ENCODE results near the gene LRRC56.
A peak's percentile ranks its signal among the peaks of the same experiment; 100 is the strongest.

DNA sequence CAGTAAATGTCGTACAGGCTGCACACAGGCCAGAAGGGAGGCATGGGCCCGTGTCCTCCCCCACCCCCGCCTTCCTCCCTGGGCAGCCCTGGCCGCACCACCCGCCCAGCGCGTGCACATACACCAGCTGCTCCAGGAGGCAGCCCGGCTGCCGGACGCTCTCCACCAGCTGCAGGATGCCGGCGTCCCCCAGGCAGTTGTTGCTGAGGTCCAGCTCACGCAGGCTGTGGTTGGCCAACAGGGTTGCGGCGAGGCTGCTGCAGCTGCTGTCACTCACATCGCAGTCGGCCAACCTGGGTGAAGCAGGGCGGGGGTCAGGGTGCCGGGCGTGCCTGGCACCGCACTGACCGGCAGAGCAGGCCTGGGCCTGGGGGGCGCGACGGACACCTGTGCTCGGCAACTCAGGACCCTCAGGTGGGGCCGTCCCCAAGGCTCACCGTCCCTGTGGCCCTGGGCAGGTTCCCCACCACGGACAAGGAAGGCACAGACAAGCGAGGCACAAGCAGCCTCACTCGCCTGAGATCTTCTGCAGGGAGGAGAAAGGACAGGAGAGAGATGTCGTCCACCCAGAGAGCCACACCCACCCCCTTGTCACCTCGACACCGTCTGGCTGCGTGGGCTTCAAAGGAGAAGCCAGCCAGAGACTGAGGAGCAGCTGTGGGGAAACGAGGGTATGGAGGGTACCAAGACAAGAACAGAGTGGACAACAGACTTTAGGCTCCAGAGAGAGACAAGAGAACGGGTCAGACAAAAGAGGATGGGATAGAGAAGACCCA, 42.4 kb upstream of the LRRC56 start:
- TF ChIP-seq SIN3A (IDR thresholded peaks at IDR 0.05; ENCODE audit: borderline replicate concordance, insufficient read depth, low read length) (no peak), TAF1 (IDR thresholded peaks at IDR 0.05; ENCODE audit: borderline replicate concordance, insufficient read depth, low read length) (no peak), POLR2AphosphoS5 (IDR thresholded peaks at IDR 0.05; ENCODE audit: low read depth, low read length) (no peak), FOXP2 (optimal IDR thresholded peaks at IDR 0.05; ENCODE audit: borderline replicate concordance, extremely low read depth, extremely low read length, insufficient read depth) (peak; percentile 13)
- TF ChIP-seq, protein P1, sequence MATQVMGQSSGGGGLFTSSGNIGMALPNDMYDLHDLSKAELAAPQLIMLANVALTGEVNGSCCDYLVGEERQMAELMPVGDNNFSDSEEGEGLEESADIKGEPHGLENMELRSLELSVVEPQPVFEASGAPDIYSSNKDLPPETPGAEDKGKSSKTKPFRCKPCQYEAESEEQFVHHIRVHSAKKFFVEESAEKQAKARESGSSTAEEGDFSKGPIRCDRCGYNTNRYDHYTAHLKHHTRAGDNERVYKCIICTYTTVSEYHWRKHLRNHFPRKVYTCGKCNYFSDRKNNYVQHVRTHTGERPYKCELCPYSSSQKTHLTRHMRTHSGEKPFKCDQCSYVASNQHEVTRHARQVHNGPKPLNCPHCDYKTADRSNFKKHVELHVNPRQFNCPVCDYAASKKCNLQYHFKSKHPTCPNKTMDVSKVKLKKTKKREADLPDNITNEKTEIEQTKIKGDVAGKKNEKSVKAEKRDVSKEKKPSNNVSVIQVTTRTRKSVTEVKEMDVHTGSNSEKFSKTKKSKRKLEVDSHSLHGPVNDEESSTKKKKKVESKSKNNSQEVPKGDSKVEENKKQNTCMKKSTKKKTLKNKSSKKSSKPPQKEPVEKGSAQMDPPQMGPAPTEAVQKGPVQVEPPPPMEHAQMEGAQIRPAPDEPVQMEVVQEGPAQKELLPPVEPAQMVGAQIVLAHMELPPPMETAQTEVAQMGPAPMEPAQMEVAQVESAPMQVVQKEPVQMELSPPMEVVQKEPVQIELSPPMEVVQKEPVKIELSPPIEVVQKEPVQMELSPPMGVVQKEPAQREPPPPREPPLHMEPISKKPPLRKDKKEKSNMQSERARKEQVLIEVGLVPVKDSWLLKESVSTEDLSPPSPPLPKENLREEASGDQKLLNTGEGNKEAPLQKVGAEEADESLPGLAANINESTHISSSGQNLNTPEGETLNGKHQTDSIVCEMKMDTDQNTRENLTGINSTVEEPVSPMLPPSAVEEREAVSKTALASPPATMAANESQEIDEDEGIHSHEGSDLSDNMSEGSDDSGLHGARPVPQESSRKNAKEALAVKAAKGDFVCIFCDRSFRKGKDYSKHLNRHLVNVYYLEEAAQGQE (IDR thresholded peaks at IDR 0.05; ENCODE audit: insufficient read depth in 1 of 2, low read depth in 2 of 2, low read length in 2 of 2) = no peak
